ENCODE data around the gene TNFAIP8L2.

- TF ChIP-seq POLR2AphosphoS5 (IDR thresholded peaks at IDR 0.05; ENCODE audit: low read depth, low read length) (no peak), POLR2A (IDR thresholded peaks at IDR 0.05; ENCODE audit: low read depth, low read length) (no peak), TAF1 (IDR thresholded peaks at IDR 0.05; ENCODE audit: borderline replicate concordance, low read depth, low read length) (no peak)
Measured at GRCh38 chr1:151133018-151133806, 23.2 kb upstream of the TNFAIP8L2 start.

Data from GM12892 (cell line).